Measurements from ENCODE around the gene SGSM1.

SGSM1 gene

DNA sequence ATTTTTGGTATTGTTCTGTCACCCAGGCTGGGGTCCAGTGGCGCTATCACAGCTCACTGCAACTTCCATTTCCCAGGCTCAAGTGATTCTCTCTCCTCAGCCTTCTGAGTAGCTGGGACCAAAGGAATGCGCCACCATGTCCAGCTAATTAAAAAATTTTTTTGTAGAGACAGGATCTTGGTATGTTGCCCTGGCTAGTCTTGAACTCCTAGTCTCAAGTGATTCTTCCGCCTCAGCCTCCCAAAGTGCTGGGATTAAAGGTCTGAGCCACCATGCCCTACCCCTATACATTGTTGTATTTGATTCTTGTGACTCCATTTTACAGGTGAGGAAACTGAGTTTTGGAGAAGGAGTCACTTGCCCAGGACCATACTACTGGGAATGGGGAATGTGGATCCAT lies 158.4 kb downstream of the SGSM1 start:
- no peak overlapping the region for H3K4me3 Mint-ChIP-seq
- ATAC-seq (no peak), DNase-seq (no peak)
- H3K9me3 Mint-ChIP-seq, result no peaks in the 10 kb centered on the region
- no peaks in the 10 kb centered on the region for H3K4me1 Mint-ChIP-seq
- no peaks in the 10 kb centered on the region for H3K27me3 Mint-ChIP-seq
- no peak overlapping the region for H3K27ac Mint-ChIP-seq

DNA sequence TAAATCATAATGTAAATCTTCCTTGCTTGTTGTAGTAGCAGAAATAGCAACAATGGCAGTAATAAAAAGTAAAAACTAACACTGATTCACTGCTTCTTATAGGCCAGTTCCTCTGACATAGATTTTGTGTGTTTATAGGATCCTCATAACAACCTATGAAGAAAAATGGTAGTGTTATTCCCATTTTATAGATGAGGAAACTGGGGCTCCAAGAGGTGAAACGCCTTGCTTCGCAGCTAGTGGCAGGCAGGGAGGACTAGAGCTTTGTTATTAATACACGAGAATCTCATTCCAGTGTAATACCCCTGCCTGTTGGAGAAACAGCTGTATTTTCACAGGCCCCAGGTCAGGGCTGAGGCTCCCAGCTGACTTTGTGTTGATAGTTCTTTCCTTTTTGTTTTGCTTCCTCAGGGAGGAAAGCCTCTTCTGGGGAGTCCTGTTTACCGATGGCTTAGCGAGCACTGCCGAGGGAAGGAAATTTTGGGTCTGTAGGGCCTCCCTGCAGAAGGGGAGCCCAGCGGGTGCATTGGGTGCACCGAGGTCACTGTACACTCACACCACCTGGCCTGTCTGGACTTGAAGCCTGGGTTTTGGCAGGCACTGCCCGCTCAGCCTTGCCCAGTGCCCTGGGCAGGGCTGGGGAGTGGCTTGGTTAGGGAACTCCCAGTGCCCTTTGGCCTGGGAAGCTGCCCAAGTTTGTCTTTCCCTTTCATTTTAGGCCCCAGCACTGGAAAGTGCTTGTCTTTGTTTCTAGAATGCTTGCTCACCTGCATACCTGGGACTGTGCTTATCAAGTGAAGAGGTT lies 160.0 kb downstream of the SGSM1 start:
- H3K27ac Mint-ChIP-seq, result no peak overlapping the region
- DNase-seq, result no peak

DNA sequence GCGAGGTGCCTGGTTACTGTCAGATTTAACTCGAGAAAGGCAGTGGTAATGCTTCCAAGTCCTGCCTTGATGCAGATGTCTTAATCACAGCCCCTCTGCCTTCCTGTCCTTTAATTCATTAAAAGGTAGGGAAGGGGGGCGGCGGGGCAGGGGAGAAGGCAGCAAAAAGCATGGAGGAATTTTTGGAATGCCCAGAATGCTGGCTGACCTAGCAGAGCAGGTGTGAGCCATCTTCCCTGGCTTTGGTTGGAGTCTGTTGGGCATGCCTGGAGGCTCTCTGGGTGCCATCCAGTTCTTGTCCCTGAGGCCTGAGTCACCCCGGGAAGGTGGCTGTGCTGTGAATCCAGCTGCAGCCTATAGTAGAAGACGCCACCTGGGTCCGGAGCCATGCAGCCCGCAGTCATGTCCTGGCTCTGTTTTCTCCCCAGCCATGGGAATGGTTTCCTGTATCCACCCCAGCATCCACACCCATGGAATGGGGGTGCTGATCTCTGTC lies 162.1 kb downstream of the SGSM1 start:
- Mint-ChIP-seq H3K4me1 (no peaks in the 10 kb centered on the region), H3K4me3 (no peak overlapping the region), H3K27me3 (no peaks in the 10 kb centered on the region), H3K9me3 (no peaks in the 10 kb centered on the region), H3K27ac (no peak overlapping the region)
- ATAC-seq (no peak), DNase-seq (no peak)

More for the DNA sequence above, 160.0 kb downstream of the SGSM1 start:
- ATAC-seq, result no peak
- Mint-ChIP-seq H3K4me3 (no peak overlapping the region), H3K4me1 (no peaks in the 10 kb centered on the region), H3K9me3 (no peaks in the 10 kb centered on the region), H3K27me3 (no peaks in the 10 kb centered on the region)

GRCh38 chr22:24969560-24970301 lies 163.7 kb downstream of the SGSM1 start:
- ATAC-seq (no peak), DNase-seq (no peak)
- Mint-ChIP-seq H3K27ac (no peak overlapping the region), H3K9me3 (no peaks in the 10 kb centered on the region), H3K4me1 (no peaks in the 10 kb centered on the region), H3K4me3 (no peak overlapping the region), H3K27me3 (no peaks in the 10 kb centered on the region)

DNA sequence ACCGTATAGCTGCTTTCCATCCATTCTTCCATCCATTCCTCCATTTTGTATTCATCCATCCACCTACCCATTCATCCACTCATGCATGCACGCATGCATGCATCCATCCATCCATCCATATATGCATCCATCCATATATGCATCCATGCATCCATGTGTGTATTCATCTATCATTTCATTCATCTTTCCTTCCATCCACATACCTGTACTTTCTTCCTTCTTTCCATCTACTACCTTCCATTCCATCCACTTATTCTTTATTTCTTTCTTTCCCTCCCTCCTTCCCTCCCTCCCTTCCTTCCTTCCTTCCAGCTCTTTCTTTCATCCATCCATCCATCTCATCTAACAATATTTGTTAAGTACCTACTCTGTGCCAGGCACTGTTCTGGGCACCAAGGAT lies 166.4 kb downstream of the SGSM1 start:
- ATAC-seq, result no peak
- no peak for DNase-seq
- Mint-ChIP-seq H3K4me3 (no peak overlapping the region), H3K27me3 (no peaks in the 10 kb centered on the region), H3K27ac (no peak overlapping the region), H3K4me1 (no peaks in the 10 kb centered on the region), H3K9me3 (no peaks in the 10 kb centered on the region)

DNA sequence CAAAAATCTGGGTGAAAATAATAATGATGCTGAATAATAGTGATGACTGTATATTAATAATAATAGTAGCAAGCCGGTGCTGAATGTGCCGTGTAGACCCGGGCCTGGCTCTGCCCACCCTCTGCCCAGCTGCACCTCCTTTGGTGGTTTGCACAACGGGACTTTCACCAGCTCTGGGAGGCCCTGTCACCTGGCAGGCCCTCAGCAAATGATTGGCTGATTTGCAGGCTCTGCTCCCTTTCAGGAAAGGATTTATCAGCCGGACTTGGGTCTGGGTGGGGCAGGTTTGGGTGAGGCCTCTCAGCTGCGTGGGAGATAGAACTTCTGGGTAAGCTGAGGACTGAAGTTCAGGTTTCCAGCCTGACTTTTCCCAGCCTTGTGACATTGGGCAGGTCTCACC lies 167.9 kb downstream of the SGSM1 start:
- no peaks in the 10 kb centered on the region for H3K9me3 Mint-ChIP-seq
- no peak for ATAC-seq
- H3K27me3 Mint-ChIP-seq, result no peaks in the 10 kb centered on the region
- no peak for DNase-seq
- no peak overlapping the region for H3K27ac Mint-ChIP-seq
- no peaks in the 10 kb centered on the region for H3K4me1 Mint-ChIP-seq
- H3K4me3 Mint-ChIP-seq, result no peak overlapping the region

GRCh38 chr22:24975125-24975640 lies 169.2 kb downstream of the SGSM1 start:
- Mint-ChIP-seq H3K4me3 (no peak overlapping the region), H3K27ac (peak overlapping the region in 1 of 2 donors; percentile 19), H3K4me1 (no peaks in the 10 kb centered on the region), H3K9me3 (no peaks in the 10 kb centered on the region), H3K27me3 (no peaks in the 10 kb centered on the region)
- DNase-seq (no peak), ATAC-seq (no peak)

DNA sequence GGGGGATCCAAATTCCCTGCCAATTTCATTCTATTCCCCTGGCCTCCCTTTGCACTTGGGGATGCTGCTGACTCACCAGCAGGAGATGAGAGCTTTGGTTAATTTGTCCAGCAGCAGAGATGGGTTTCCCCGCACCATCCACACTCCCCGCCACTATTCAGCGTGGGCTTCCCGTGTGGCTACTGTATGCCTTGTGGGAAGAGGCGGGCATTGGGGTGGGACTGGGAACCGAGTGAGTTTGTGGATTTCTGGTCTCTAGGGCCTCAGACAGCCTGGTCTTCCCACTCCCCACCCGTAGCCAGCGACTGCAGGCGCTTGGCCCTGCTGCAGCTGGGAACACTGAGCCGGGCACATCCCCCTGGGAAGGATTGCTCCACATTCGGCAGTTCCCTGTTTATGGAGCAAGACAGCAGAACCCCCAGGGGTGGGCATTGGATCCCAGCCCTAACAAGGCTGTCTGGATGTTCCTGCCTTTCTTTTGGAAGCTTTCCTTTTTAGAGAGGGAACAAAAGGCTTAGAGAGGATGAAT lies 169.9 kb downstream of the SGSM1 start:
- ATAC-seq (no peak), DNase-seq (no peak)
- Mint-ChIP-seq H3K4me1 (no peaks in the 10 kb centered on the region), H3K4me3 (no peak overlapping the region), H3K27me3 (no peaks in the 10 kb centered on the region), H3K27ac (no peak overlapping the region), H3K9me3 (no peaks in the 10 kb centered on the region)

DNA sequence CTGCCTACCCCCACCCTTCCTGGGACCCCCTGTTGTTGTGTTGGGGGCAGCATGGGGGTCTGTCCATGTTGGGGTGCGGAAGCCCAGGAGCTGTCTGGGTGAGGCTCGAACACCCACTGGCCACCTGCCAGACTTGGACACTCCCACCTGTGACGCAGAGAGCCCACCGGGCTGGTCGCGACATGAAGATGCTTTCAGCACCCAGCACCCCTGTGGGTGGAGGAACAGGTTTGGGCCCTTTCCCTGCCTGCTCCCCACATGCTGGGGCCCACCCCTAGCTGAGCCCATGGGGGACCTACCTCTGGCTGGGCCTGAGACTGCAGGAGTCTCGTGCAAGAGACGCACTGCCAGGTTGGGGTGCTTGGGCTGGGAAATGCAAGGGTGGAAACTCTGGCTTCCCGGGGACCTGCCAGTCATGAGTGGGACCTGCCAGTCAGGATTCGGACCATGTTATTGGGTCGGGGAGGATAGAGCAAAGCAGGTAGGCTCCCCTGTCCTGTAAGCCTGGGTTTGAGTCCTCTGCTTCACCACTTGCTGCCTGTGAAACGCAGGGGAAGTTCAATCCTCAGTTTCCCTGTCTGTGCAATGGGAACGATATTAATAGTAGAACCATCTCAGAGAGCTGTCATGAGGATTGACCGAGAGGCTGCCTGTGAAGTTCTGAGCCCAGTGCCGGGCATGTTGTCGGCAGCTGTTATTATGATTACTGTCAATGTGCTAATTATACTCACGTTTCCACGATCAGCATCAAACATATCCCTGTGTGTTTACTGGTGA lies 170.6 kb downstream of the SGSM1 start:
- no peak overlapping the region for H3K27ac Mint-ChIP-seq
- H3K9me3 Mint-ChIP-seq, result no peaks in the 10 kb centered on the region
- no peak overlapping the region for H3K4me3 Mint-ChIP-seq
- no peak for DNase-seq
- no peaks in the 10 kb centered on the region for H3K27me3 Mint-ChIP-seq
- ATAC-seq, result no peak
- H3K4me1 Mint-ChIP-seq, result no peaks in the 10 kb centered on the region
